GM21619 (cell line): ENCODE results near the gene STH.
"Not testable (repeated sequence)": the region's sequence is repeated elsewhere in the genome, so short reads cannot be mapped to it uniquely, and the experiment has no call there.

ENCODE experiments used
- ATAC-seq: cut with Tn5 transposase; IDR thresholded peaks from one replicate; pipeline ENCODE4 v1.9.1; 2021; ENCODE audit not compliant: unreplicated experiment

The STH gene, protein sequence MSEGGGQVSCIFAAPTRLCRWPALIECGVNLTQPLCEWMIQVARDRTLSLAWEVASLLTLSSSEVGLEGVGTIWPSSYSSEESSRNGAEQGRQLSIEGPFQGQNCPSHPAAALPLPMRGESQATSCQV

DNA sequence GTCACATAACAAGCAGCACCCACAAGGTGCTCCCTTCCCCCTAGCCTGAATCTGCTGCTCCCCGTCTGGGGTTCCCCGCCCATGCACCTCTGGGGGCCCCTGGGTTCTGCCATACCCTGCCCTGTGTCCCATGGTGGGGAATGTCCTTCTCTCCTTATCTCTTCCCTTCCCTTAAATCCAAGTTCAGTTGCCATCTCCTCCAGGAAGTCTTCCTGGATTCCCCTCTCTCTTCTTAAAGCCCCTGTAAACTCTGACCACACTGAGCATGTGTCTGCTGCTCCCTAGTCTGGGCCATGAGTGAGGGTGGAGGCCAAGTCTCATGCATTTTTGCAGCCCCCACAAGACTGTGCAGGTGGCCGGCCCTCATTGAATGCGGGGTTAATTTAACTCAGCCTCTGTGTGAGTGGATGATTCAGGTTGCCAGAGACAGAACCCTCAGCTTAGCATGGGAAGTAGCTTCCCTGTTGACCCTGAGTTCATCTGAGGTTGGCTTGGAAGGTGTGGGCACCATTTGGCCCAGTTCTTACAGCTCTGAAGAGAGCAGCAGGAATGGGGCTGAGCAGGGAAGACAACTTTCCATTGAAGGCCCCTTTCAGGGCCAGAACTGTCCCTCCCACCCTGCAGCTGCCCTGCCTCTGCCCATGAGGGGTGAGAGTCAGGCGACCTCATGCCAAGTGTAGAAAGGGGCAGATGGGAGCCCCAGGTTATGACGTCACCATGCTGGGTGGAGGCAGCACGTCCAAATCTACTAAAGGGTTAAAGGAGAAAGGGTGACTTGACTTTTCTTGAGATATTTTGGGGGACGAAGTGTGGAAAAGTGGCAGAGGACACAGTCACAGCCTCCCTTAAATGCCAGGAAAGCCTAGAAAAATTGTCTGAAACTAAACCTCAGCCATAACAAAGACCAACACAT is at the start of gene STH:
Gene STH (plus strand): TSS at position 264 of the 913 bp plus-strand sequence. CDS start 30 bp downstream, at position 294.
- ATAC-seq: no peak

DNA sequence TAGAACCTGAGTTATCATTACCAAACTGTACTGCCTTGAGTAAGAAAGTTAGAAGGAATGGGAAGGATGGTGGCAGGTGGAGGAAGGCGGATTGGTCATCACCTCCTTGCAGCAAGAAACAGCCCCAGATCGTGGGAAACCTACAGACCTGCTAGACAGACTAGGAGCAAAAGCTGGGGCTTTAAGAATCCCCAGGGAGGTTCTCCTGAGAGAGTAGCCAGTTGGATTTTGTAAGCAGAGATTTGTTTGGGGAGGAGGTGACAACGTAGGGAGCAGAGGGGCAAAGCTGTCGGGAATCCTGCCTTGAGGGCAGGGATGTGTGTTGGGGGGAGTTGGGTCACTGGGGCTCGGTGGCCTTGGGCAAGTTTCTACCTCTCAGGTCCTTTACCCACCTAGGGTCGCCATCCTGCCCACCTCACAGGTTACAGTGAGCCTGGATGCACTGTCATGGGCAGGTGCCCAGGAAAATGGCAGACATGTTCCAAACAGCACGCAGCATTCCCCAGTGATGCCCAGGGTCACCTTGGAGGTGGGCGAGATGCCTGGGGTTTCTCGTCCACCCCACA is 49.2 kb upstream of the STH start:
- no peak for ATAC-seq

DNA sequence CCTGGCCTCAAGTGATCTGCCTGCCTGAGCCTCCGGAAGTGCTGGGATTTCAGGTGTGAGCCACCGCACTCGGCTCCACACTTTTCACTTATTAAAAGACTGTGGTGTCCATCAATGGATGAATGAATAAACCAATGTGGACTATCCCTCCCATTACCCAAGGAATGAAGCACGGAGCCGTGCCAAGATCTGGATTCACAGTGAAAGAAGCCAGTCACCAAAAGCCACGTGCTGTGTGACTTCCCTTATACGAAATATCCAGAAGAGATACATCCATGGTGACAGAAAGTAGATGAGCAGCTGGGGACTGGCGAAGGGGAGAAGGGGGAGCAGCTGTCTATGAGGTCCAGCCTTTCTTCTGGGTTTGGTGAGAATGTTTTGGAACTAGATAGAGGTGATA is 48.2 kb upstream of the STH start:
- no peak for ATAC-seq

DNA sequence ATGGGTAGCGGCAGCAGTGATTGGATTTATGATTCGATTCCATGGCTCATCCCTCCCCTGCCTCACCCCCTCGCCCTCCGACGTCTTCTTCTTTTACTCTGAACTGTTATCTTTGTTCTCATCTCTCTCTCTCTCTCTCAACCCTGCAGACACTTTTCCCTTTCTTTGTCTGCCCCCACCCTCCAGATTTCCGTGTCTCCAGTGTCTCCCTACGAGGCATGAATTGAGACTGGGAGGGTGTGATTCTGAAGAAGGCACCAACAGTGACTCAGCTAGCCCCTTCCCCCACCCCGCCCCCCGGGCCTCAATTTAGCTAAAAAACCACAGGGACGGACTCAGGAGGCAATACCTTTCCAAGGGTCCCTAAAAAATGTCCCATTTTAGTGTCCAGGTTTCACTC is 47.6 kb upstream of the STH start:
- ATAC-seq: no peak

DNA sequence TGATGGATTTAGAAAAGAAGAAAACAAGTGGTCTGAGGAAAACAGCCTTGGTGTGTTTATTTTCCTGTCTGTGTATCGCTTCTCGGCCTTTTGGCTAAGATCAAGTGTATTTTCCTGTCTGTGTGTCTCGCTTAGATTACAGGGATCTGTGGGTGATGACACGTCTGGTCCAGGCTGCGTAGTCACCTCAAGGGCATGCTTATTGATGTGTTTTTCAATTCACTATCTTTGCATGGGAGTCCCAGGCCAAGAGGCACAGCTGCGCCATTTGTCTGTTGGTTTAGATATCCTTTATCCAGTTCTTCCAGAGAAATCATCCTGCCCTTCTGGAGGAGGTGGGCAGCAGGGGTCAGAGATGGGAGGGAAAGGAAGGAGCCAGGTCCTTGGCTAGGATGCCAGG is 47.1 kb upstream of the STH start:
- ATAC-seq: no peak

DNA sequence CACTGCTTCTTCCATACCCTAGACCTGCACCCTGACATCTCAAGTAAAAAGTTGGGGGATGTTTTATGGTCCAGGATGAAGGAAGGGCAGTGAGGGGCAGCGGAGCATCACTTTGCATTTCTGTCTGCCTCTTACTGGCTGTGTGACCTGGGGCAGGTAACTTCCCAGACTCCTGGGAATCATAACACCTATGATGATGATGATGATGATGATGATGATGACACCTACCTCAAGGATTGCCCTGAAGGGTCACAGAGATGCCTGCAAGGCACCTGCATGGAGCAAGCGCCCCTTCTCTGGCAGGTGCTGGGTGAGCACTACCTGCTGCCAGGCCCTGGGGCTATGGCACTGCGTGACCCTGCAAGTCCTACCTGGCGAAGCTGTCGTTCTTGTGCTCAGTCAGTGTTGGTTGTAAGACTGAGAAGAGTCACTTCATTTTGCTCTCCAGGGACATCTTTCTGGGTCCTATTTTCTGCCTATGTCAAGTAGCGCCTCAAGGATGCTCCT is 46.2 kb upstream of the STH start:
- no peak for ATAC-seq

DNA sequence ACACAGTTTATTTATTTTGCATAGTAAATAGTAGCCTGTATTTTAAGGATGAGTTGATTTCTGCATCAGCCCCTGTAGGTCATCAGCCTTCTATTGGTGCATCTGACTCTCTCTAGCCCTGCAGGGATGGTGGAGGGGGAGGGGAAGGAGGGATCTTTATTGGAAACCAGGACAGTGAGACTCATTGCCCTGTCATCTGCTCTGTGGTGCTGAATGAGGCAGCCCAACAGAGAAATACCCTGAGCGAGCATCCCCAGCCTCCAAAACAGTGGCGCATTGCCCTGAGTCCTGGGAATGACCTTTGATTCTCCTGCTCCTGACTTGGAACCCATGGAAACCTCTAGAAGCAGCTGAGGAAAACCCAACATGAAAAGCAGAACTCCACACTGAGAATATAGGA is 45.5 kb upstream of the STH start:
- no peak for ATAC-seq

DNA sequence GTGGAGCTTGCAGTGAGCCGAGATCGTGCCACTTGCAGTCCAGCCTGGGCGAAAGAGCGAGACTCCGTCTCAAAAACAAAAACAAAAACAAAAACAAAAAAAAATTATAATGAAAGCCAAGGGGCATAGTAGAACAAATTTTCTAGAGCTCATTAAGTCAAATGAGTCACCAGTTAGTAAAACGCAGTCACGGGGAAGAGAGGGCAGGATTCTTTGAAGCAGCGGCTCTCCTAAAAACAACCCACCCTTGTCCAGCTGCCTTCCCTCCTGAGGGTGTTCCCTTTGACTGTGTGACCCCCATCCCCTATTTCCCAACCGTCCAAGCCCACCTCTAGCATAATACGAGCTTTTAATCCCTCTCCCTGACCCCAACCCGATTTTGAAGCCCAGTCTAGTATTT is 44.1 kb upstream of the STH start:
- no peak for ATAC-seq

DNA sequence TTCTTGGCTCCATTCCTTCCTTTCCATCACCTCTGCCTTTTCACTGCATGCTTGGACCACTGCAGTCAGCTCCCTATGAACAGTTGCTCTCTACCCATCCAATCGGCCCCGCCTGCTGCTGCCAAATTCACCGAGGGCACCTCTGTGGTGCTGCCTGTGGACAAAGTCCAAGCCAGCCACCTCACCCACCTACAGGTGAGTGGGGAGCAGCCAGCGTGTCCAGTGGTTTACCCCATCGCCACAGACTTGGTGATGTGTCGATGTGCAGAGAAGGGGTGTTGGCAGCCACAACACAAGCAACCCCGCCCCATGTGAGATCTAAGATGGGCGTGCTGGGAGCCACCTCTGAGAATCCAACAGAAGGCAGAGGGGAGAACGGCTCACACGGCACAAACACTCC is 43.7 kb upstream of the STH start:
- ATAC-seq: no peak

DNA sequence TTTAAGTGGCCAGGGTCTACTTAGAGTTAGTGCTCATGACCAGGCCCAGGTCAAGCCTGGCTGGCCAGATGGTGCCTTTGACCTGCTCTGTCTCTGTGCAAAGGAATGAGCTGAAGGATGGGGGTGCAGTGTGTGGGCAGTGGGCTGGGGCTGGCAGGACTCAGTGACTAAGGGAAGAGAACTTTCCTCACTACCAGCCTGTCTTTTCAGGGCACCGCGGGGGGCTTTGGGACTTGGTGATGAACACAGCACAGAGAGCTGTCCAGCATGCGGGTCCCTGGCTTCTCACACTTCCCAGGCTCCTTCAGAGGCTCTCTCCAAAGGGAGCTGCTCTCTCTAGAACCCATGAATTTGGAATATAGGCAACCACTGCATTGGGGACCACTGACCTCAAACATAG is 43.0 kb upstream of the STH start:
- ATAC-seq: no peak

DNA sequence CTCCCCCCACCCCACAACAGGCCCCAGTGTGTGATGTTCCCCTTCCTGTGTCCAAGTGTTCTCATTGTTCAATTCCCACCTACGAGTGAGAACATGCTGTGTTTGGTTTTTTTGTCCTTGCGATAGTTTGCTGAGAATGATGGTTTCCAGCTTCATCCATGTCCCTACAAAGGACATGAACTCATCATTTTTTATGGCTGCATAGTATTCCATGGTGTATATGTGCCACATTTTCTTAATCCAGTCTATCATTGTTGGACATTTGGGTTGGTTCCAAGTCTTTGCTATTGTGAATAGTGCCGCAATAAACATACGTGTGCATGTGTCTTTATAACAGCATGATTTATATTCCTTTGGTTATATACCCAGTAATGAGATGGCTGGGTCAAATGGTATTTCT is 42.3 kb upstream of the STH start:
- ATAC-seq: not testable (repeated sequence)

DNA sequence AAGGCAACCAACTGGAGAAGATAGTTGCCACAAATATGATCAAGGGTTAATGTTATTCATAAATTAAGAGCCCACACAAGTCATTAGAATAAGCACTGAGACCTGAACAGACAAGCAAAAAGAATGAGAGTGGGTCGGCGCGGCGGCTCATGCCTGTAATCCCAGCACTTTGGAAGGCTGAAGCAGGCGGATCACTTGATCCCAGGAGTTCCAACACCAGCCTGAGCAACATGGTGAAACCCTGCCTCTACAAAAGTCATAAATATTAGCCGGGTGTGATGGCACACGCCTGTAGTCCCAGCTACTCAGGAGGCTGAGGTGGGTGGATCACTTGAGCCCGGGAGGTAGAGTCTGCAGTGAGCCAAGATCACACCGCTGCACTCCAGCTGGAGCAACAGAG is 40.7 kb upstream of the STH start:
- ATAC-seq: no peak

DNA sequence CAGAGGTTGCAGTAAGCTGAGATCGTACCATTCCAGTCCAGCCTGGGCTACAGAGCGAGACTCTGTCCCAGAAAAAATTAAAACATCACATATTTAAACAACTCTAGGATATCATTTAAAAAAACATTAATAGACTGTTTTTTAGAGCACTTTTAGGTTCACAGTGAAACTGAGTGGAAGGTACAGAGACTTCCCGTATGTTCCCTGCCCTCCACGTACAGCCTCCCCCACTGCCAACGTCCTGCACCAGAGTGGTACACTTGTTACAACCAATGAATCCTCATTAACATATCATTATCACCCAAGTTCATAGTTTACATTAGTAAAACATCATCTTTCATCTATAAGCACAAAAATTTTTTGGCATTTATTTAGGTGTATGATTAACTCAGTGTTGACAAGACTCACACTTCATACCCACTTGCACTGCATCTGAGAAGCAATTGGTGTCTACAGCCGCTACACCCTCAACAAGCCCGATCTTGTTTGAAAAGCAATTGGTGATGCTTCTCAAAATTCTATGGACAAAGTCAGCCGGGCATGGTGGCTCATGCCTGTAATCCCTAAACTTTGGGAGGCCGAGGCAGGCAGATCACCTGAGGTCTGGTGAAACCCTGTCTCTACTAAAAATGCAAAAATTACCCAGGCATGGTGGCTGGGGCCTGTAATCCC is 39.9 kb upstream of the STH start:
- no peak for ATAC-seq

DNA sequence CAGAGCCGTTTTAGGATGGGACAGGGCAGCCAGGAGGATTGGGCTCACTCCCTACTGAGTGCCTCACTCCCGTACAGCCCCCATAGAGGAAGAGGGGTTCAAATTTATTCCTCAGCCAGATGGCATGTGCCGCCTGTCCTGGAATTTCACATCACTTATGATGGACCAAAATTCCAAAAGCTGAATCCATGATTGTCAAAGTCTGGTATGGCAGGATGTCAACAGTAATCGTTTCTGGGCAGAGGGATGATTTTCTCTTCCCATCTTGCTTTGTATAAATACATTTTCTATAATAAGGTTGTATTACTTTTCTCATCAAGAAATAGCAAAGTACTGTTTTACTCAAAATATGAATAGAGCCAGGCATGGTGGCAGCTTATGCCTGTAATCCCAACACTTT is 38.7 kb upstream of the STH start:
- no peak for ATAC-seq

DNA sequence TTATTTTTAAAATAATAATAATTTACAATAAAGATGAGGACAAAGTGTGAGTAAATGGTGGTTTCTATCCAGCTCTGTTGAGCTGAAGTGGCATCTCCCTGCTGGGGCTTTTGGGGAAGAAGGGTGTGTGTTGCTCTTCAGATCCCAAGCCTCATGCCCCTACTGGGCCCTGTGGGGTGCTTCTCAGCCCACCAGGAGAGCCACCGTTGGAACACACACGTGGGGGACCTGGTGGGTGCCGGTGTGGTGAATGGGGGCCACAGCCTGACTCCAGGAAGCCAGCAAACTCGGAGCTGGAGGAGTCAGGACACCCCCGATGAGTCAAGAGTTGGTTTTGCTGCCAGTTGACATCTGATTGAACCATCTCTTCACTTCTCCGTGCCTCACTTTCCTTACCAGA is 37.8 kb upstream of the STH start:
- ATAC-seq: no peak

DNA sequence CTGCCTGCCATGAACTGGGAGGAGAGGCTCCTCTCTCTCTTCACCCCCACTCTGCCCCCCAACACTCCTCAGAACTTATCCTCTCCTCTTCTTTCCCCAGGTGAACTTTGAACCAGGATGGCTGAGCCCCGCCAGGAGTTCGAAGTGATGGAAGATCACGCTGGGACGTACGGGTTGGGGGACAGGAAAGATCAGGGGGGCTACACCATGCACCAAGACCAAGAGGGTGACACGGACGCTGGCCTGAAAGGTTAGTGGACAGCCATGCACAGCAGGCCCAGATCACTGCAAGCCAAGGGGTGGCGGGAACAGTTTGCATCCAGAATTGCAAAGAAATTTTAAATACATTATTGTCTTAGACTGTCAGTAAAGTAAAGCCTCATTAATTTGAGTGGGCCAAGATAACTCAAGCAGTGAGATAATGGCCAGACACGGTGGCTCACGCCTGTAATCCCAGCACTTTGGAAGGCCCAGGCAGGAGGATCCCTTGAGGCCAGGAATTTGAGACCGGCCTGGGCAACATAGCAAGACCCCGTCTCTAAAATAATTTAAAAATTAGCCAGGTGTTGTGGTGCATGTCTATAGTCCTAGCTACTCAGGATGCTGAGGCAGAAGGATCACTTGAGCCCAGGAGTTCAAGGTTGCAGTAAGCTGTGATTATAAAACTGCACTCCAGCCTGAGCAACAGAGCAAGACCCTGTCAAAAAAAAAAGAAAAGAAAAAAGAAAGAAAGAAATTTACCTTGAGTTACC is 36.7 kb upstream of the STH start:
- ATAC-seq: no peak

DNA sequence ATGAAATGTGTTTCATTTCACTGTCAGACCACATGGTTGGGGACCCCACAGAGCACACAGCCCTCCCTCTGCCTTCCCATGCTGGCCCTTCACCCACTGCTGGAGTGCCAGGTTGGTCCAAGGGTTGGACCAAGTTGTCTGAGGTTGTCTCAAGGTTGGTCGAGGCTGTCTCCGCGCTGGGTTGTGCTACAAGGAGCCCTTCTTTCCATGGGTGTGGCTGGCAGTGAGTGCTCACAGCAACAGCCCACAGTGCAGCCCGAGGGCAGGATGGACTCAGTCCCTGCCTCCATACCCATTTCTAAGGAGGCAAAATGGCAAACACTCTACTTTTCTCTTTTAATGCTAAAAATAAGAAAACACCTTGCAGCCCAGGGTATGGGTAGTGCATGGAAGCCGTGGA is 35.8 kb upstream of the STH start:
- no peak for ATAC-seq

DNA sequence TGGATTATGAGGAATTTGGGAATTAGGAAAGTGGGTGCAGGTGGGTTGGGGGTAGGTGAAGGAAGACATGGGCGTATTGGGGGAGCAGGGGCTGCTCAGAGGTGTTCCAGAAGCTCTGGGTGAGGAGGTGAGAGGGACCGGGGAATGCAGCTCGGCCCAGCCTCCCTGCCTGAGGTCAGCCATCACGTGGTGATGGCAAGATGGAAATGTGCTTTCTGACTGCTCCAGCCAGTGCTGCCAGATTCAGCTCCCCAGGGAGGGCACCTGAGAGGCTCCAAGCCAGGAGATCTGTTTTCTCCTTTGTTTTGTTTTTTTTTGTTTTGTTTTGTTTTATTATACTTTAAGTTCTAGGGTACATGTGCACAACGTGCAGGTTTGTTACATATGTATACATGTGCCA is 35.2 kb upstream of the STH start:
- no peak for ATAC-seq

DNA sequence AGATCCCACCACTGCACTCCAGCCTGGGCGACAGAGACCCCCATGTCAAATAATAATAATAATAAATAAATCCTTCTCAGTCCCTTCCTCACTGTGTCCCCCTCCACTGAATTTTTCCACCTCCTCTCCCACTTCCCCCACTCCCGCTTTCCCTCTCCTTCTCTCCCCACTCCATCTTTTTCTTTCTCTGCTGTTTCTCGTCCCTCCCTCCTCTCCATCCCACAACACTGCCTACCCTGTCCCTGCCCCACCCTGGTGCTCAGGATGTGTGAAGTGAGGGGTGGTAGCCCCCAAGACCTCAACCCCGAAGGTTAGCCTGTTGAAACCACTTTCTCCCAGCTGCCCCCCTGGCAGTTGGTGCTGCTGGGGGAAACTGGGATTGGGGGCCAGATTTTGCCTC is 34.4 kb upstream of the STH start:
- ATAC-seq: no peak

DNA sequence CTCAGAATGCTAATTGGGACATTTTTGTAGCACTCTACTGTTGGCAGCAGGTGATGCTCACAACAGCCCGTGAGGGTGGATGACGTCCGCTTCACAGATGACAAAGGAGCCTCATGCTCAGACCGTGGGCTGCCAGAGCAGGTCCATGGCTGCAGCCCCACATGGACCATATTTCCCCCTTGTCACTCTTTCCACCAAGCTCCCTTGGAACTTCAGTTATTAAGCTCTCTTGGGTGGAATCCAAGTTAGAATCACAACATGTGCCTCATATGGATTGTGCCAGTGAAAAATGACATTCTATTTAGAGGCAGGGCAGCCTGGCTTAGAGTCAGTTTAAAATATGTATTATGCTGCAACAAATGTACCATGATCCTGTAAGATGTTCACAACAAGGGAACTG is 33.2 kb upstream of the STH start:
- no peak for ATAC-seq
